Measurements from ENCODE around the gene EIF2B1. TPM values are rescaled to one million over a fixed set of nuclear protein-coding genes. Genes with fewer than 3 reads are reported as not detected.

EIF2B1 gene
- total RNA-seq, 3 donors from 2014 or later (not counting 1 experiment from before 2014, with no cell fraction given): 50.5 to 55.7 (median 51.0) TPM

DNA sequence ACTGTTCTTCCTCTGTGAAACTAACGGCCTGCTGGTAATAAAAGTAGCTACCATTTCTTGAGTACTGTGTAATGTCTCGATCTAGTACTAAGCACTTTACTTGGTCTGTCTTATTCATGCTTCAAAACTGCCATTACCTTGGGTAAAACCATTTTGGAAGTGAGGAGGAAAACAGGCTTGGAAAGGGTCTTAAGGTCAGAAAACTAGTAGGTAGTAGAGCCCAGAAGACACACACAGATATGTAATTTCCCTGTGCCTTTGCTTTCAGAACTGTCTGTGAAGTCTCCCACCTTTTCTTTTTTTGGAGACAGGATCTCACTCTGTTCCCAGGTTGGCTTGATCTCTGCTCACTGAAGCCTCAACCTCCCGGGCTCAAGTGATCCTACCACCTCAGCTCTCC lies 35.0 kb downstream of the EIF2B1 start:
- Histone ChIP-seq H3K4me3 (ENCODE audit: low read length) (no peak overlapping the region), H3K27ac (ENCODE audit: low read length) (no peak overlapping the region), H3K27me3 (ENCODE audit: control insufficient read depth, insufficient read depth, low read length) (no peaks in the 10 kb centered on the region), H3K4me1 (ENCODE audit: control insufficient read depth, insufficient read depth, low read length) (peaks cover 25% of the 10 kb centered on the region), H3K36me3 (ENCODE audit: control insufficient read depth, insufficient read depth, low read length) (peaks cover 33% of the 10 kb centered on the region), H3K9me3 (ENCODE audit: control insufficient read depth, insufficient read depth, low read length) (no peaks in the 10 kb centered on the region)
- Mint-ChIP-seq H3K27ac (no peak overlapping the region), H3K36me3 (peaks cover 14% of the 10 kb centered on the region), H3K4me1 (peaks cover 21 to 23% of the 10 kb centered on the region in 2 donors), H3K27me3 (ENCODE audit: low read depth in 2 of 2) (no peaks in the 10 kb centered on the region), H3K4me3 (no peak overlapping the region), H3K9me3 (no peaks in the 10 kb centered on the region)
- DNase-seq (no peak), ATAC-seq (no peak)
- TF ChIP-seq, protein P1, sequence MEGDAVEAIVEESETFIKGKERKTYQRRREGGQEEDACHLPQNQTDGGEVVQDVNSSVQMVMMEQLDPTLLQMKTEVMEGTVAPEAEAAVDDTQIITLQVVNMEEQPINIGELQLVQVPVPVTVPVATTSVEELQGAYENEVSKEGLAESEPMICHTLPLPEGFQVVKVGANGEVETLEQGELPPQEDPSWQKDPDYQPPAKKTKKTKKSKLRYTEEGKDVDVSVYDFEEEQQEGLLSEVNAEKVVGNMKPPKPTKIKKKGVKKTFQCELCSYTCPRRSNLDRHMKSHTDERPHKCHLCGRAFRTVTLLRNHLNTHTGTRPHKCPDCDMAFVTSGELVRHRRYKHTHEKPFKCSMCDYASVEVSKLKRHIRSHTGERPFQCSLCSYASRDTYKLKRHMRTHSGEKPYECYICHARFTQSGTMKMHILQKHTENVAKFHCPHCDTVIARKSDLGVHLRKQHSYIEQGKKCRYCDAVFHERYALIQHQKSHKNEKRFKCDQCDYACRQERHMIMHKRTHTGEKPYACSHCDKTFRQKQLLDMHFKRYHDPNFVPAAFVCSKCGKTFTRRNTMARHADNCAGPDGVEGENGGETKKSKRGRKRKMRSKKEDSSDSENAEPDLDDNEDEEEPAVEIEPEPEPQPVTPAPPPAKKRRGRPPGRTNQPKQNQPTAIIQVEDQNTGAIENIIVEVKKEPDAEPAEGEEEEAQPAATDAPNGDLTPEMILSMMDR (IDR thresholded peaks at IDR 0.05): no peak
- WGBS (ENCODE audit: insufficient coverage): 96% methylated on average over 3 of the region's 3 CpGs
- intact Hi-C loops (cut with micrococcal nuclease): no loop called here

GRCh38 chr12:123597100-123597499 lies 36.4 kb downstream of the EIF2B1 start:
- TF ChIP-seq, protein P1 (IDR thresholded peaks at IDR 0.05): no peak
- WGBS (ENCODE audit: insufficient coverage): 95% methylated on average over 3 of the region's 3 CpGs
- H3K4me1 ChIP-seq (ENCODE audit: control insufficient read depth, insufficient read depth, low read length): peaks cover 12% of the 10 kb centered on the region
- H3K4me3 Mint-ChIP-seq: no peak overlapping the region
- H3K9me3 ChIP-seq (ENCODE audit: control insufficient read depth, insufficient read depth, low read length): no peaks in the 10 kb centered on the region
- peaks cover 14% of the 10 kb centered on the region for H3K36me3 Mint-ChIP-seq
- H3K4me1 Mint-ChIP-seq: peaks cover 13 to 14% of the 10 kb centered on the region in 2 donors
- no peaks in the 10 kb centered on the region for H3K27me3 Mint-ChIP-seq (ENCODE audit: low read depth in 2 of 2)
- no peak overlapping the region for H3K27ac Mint-ChIP-seq
- ATAC-seq: no peak
- no peak overlapping the region for H3K27ac ChIP-seq (ENCODE audit: low read length)
- no peak overlapping the region for H3K4me3 ChIP-seq (ENCODE audit: low read length)
- H3K27me3 ChIP-seq (ENCODE audit: control insufficient read depth, insufficient read depth, low read length): no peaks in the 10 kb centered on the region
- no peaks in the 10 kb centered on the region for H3K9me3 Mint-ChIP-seq
- intact Hi-C loops (cut with micrococcal nuclease): no loop called here
- peaks cover 40% of the 10 kb centered on the region for H3K36me3 ChIP-seq (ENCODE audit: control insufficient read depth, insufficient read depth, low read length)
- no peak for DNase-seq

DNA sequence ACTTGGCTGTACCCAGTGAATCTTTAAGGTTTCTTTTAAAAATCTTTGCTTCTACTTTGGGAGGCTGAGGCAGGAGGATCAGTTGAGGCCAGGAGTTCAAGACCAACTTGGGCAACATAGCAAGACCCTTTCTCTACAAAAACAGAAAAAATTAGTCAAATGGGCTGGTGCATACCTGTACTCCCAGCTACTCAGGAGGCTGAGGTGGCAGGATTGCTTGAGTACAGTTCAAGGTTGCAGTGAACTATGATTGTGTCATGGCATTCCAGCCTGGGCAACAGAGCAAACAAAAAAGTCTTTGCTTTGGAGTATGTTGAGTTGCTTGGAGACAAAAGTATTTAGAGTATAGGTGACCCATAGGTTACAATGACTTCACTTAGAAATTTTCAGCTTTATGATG lies 37.8 kb downstream of the EIF2B1 start:
- no peaks in the 10 kb centered on the region for H3K9me3 ChIP-seq (ENCODE audit: control insufficient read depth, insufficient read depth, low read length)

More for the DNA sequence above, 37.8 kb downstream of the EIF2B1 start:
- Histone ChIP-seq H3K4me3 (ENCODE audit: low read length) (no peak overlapping the region), H3K36me3 (ENCODE audit: control insufficient read depth, insufficient read depth, low read length) (peaks cover 51% of the 10 kb centered on the region), H3K27ac (ENCODE audit: low read length) (no peak overlapping the region), H3K27me3 (ENCODE audit: control insufficient read depth, insufficient read depth, low read length) (no peaks in the 10 kb centered on the region), H3K4me1 (ENCODE audit: control insufficient read depth, insufficient read depth, low read length) (peaks cover 3% of the 10 kb centered on the region)
- intact Hi-C loops (cut with micrococcal nuclease): no loop called here
- Mint-ChIP-seq H3K27ac (no peak overlapping the region), H3K36me3 (peaks cover 21% of the 10 kb centered on the region), H3K27me3 (ENCODE audit: low read depth in 2 of 2) (no peaks in the 10 kb centered on the region), H3K4me1 (peaks cover 15 to 17% of the 10 kb centered on the region in 2 donors), H3K4me3 (no peak overlapping the region), H3K9me3 (no peaks in the 10 kb centered on the region)
- ATAC-seq: no peak
- TF ChIP-seq, protein P1 (IDR thresholded peaks at IDR 0.05): no peak
- DNase-seq: no peak

All from natural killer cell (primary cell).